ENCODE results near the gene SPACA6. TPM values are rescaled to one million over a fixed set of nuclear protein-coding genes. Genes with fewer than 3 reads are reported as not detected.
A peak's percentile ranks its signal among the peaks of the same experiment; 100 is the strongest.

Gene SPACA6
- total RNA-seq, 1 donor from 2014 or later = 62.5 TPM

DNA sequence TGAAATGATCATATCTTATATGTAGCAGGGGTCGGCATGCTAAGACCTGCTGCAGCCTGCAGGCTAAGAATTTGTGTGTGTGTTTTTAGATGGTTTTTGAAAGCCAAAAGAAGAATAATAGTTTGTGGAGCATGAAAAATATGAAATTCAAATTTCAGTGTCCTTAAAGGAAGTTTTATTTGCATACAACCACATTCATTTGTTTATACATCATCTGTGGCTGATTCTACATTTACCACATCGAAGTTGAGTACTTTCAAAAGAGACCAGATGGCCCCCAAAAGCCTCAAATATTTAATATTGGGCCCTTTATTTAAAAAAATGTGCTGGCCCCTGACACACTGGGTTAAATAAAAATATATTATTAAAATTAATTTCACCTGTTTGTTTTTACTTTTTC is 29.4 kb downstream of the SPACA6 start:
- H3K36me3 ChIP-seq (ENCODE audit: insufficient read depth, low read length) = no peaks in the 10 kb centered on the region
- no peak overlapping the region for H3K4me3 ChIP-seq (ENCODE audit: insufficient read depth, low read depth, low read length)
- Mint-ChIP-seq H3K4me1 (ENCODE audit: low read depth, unreplicated experiment) (no peaks in the 10 kb centered on the region), H3K36me3 (ENCODE audit: low read depth, unreplicated experiment) (no peaks in the 10 kb centered on the region), H3K27me3 (ENCODE audit: low read depth, unreplicated experiment) (peaks cover 63% of the 10 kb centered on the region), H3K4me3 (ENCODE audit: unreplicated experiment) (no peak overlapping the region), H3K9me3 (ENCODE audit: unreplicated experiment) (peaks cover 2% of the 10 kb centered on the region), H3K27ac (ENCODE audit: unreplicated experiment) (no peak overlapping the region)
- no peak overlapping the region for H3K27ac ChIP-seq (ENCODE audit: low read depth, low read length)
- TF ChIP-seq, protein P1, sequence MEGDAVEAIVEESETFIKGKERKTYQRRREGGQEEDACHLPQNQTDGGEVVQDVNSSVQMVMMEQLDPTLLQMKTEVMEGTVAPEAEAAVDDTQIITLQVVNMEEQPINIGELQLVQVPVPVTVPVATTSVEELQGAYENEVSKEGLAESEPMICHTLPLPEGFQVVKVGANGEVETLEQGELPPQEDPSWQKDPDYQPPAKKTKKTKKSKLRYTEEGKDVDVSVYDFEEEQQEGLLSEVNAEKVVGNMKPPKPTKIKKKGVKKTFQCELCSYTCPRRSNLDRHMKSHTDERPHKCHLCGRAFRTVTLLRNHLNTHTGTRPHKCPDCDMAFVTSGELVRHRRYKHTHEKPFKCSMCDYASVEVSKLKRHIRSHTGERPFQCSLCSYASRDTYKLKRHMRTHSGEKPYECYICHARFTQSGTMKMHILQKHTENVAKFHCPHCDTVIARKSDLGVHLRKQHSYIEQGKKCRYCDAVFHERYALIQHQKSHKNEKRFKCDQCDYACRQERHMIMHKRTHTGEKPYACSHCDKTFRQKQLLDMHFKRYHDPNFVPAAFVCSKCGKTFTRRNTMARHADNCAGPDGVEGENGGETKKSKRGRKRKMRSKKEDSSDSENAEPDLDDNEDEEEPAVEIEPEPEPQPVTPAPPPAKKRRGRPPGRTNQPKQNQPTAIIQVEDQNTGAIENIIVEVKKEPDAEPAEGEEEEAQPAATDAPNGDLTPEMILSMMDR (IDR thresholded peaks at IDR 0.05; ENCODE audit: insufficient read depth, low read depth, low read length) = no peak
- no peak for TF ChIP-seq EZH2 (IDR thresholded peaks at IDR 0.05; ENCODE audit: insufficient read depth, low read length)
- no peak for FAIRE-seq
- H3K79me2 ChIP-seq (ENCODE audit: insufficient read depth, low read length) = no peaks in the 10 kb centered on the region
- H3K4me1 ChIP-seq (ENCODE audit: insufficient read depth, low read length) = no peaks in the 10 kb centered on the region
- no peak for DNase-seq (ENCODE audit: low read depth)
- peaks cover 9% of the 10 kb centered on the region for H3K27me3 ChIP-seq (ENCODE audit: insufficient read depth, low read length)
- H2AFZ ChIP-seq (ENCODE audit: low read depth, low read length) = no peak overlapping the region
- H3K9ac ChIP-seq (ENCODE audit: low read length) = no peak overlapping the region
- H3K4me2 ChIP-seq (ENCODE audit: low read length) = no peak overlapping the region
- no peaks in the 10 kb centered on the region for H3K9me3 ChIP-seq (ENCODE audit: insufficient read depth, low read depth, low read length)
- no peaks in the 10 kb centered on the region for H4K20me1 ChIP-seq (ENCODE audit: insufficient read depth, low read length)

DNA sequence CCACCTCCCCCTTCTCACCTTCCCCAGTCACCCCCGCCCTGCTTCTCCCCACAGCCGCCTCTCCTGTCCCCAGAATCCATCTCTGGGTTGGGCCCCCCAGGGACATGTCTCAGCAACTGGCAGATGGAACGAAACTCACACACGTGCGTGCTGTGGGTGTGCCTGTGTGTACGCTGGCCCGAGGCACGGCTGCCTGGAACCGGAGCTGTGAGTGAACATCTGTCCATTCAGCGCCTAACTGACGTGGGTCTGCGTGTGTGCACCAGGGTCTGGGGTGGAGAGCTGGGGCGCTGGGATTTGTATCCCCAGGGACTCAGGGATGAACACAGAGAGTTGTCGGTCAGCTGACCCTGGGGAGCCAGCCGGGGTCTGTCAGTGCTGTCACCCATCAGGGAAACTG is 31.4 kb downstream of the SPACA6 start:
- Mint-ChIP-seq H3K9me3 (ENCODE audit: unreplicated experiment) (peaks cover 3% of the 10 kb centered on the region), H3K4me1 (ENCODE audit: low read depth, unreplicated experiment) (no peaks in the 10 kb centered on the region), H3K4me3 (ENCODE audit: unreplicated experiment) (no peak overlapping the region), H3K36me3 (ENCODE audit: low read depth, unreplicated experiment) (no peaks in the 10 kb centered on the region), H3K27me3 (ENCODE audit: low read depth, unreplicated experiment) (peaks cover 58% of the 10 kb centered on the region), H3K27ac (ENCODE audit: unreplicated experiment) (no peak overlapping the region)
- no peak for FAIRE-seq
- Histone ChIP-seq H3K27ac (ENCODE audit: low read depth, low read length) (no peak overlapping the region), H3K9ac (ENCODE audit: low read length) (no peak overlapping the region), H3K4me1 (ENCODE audit: insufficient read depth, low read length) (no peaks in the 10 kb centered on the region), H3K4me3 (ENCODE audit: insufficient read depth, low read depth, low read length) (no peak overlapping the region), H3K27me3 (ENCODE audit: insufficient read depth, low read length) (peaks cover 4% of the 10 kb centered on the region), H3K36me3 (ENCODE audit: insufficient read depth, low read length) (no peaks in the 10 kb centered on the region), H3K4me2 (ENCODE audit: low read length) (no peak overlapping the region), H2AFZ (ENCODE audit: low read depth, low read length) (no peak overlapping the region), H3K9me3 (ENCODE audit: insufficient read depth, low read depth, low read length) (no peaks in the 10 kb centered on the region), H3K79me2 (ENCODE audit: insufficient read depth, low read length) (no peaks in the 10 kb centered on the region), H4K20me1 (ENCODE audit: insufficient read depth, low read length) (no peaks in the 10 kb centered on the region)
- no peak for TF ChIP-seq EZH2 (IDR thresholded peaks at IDR 0.05; ENCODE audit: insufficient read depth, low read length)
- TF ChIP-seq, protein P1 (IDR thresholded peaks at IDR 0.05; ENCODE audit: insufficient read depth, low read depth, low read length) = no peak
- DNase-seq (ENCODE audit: low read depth) = no peak

DNA sequence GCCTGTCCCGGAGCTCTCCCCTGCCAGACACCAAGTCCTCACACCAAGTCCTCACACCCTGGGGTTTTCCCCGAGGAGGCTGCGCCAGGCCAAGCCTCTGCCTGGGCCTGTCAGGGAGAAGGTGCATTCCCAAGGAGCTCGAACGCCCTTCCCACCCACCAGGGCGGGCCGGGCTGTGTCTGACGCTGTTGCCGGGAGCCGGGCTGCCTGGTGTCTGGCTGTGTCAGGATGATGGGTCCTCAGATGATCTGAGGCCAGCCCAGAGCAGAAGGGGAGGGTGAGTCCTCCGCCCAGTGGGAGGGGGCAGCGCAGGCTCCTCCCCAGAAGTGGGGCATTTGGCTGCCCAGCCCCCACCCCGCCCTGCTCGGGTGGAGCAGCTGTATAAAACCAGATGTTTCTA is 32.9 kb downstream of the SPACA6 start:
- Mint-ChIP-seq H3K4me3 (ENCODE audit: unreplicated experiment) (no peak overlapping the region), H3K27me3 (ENCODE audit: low read depth, unreplicated experiment) (peaks cover 46% of the 10 kb centered on the region), H3K36me3 (ENCODE audit: low read depth, unreplicated experiment) (no peaks in the 10 kb centered on the region), H3K9me3 (ENCODE audit: unreplicated experiment) (peaks cover 8% of the 10 kb centered on the region), H3K4me1 (ENCODE audit: low read depth, unreplicated experiment) (no peaks in the 10 kb centered on the region), H3K27ac (ENCODE audit: unreplicated experiment) (no peak overlapping the region)
- FAIRE-seq (no peak), DNase-seq (ENCODE audit: low read depth) (peak; percentile 70)
- no peaks in the 10 kb centered on the region for H4K20me1 ChIP-seq (ENCODE audit: insufficient read depth, low read length)
- no peaks in the 10 kb centered on the region for H3K9me3 ChIP-seq (ENCODE audit: insufficient read depth, low read depth, low read length)
- H3K4me1 ChIP-seq (ENCODE audit: insufficient read depth, low read length) = no peaks in the 10 kb centered on the region
- no peak overlapping the region for H3K4me2 ChIP-seq (ENCODE audit: low read length)
- no peak overlapping the region for H2AFZ ChIP-seq (ENCODE audit: low read depth, low read length)
- H3K36me3 ChIP-seq (ENCODE audit: insufficient read depth, low read length) = no peaks in the 10 kb centered on the region
- H3K79me2 ChIP-seq (ENCODE audit: insufficient read depth, low read length) = no peaks in the 10 kb centered on the region
- H3K27me3 ChIP-seq (ENCODE audit: insufficient read depth, low read length) = peaks cover 4% of the 10 kb centered on the region
- TF ChIP-seq, protein P1 (IDR thresholded peaks at IDR 0.05; ENCODE audit: insufficient read depth, low read depth, low read length) = no peak
- no peak overlapping the region for H3K27ac ChIP-seq (ENCODE audit: low read depth, low read length)
- H3K9ac ChIP-seq (ENCODE audit: low read length) = no peak overlapping the region
- no peak overlapping the region for H3K4me3 ChIP-seq (ENCODE audit: insufficient read depth, low read depth, low read length)

Measured in astrocyte (in vitro differentiated cells and primary cell).